Body of pancreas (tissue), 4 donors: ENCODE measurements around the gene PHETA2. TPM values are rescaled to one million over a fixed set of nuclear protein-coding genes. Genes with fewer than 3 reads are reported as not detected.
"Not testable (repeated sequence)": the region's sequence is repeated elsewhere in the genome, so short reads cannot be mapped to it uniquely, and the experiment has no call there.

ENCODE experiments used
- ATAC-seq: fragments of 150-250 bp; one replicate; pipeline ENCODE4 v1.9.1; 2016
- DNase-seq, 4 donors: peaks; one replicate each; pipeline ENCODE4 v3.0.0-alpha.2; 2019
- H3K27ac ChIP-seq, 4 donors: fragments of 200-600 bp; sonication (generic); 1 replicate in 3 of 4; 2 replicates in 1 of 4; pipeline versions ENCODE4 v1.5.1 to v1.6.1; 2016 to 2019; ENCODE audit warnings: mild to moderate bottlenecking in 1 of 4, mixed read lengths in 1 of 4, moderate library complexity in 1 of 4
- H3K27me3 ChIP-seq, 2 donors: fragments of 200-600 bp; sonication (generic); one replicate each; pipeline ENCODE4 v1.6.0; 2016; ENCODE audit warnings: mild to moderate bottlenecking in 1 of 2
- H3K36me3 ChIP-seq, 2 donors: fragments of 200-600 bp; sonication (generic); replicated peaks in 1 of 2; 2 replicates each; pipeline ENCODE4 v1.5.1; 2016; ENCODE audit warnings: low read depth in 2 of 2; ENCODE audit not compliant: insufficient read depth in 1 of 2
- H3K4me1 ChIP-seq: fragments of 200-600 bp; sonication (generic); one replicate; pipeline ENCODE4 v1.6.0; 2016
- H3K4me3 ChIP-seq, 2 donors: fragments of 200-600 bp; sonication (generic); 1 replicate in 1 of 2; 2 replicates in 1 of 2; pipeline ENCODE4 v1.5.1; 2016 to 2019
- H3K9me3 ChIP-seq, 3 donors: fragments of 200-600 bp; sonication (generic); 1 replicate in 2 of 3; 2 replicates in 1 of 3; pipeline ENCODE4 v1.5.1; 2016
- CTCF ChIP-seq, 7 experiments: fragments of 450-650 bp in 4 of 7; fragments of 200-600 bp in 3 of 7; sonication (generic) in 3 of 7; IDR thresholded peaks; one replicate each; pipeline ENCODE4 v1.5.1; 2016 to 2019; ENCODE audit warnings: antibody characterized with exemption in 7 of 7
- POLR2A ChIP-seq, 3 donors: fragments of 450-650 bp; IDR thresholded peaks; one replicate each; pipeline ENCODE4 v1.6.1; 2016; ENCODE audit warnings: antibody characterized with exemption in 3 of 3, mild to moderate bottlenecking in 2 of 3
- WGBS, 2 donors: methylation state at CpG; one replicate each; pipeline ENCODE4 v1.1.5; 2017; 5-methylcytosine and 5-hydroxymethylcytosine counted together
- intact Hi-C: fragments of 100-400 bp; cut with DNase I; formaldehyde crosslinking; loops from one replicate; pipeline ENCODE4 v1.15.1; 2023
- total RNA-seq, 2 donors: library from RNA; depleted of rRNA; stranded (reverse); fragments of >200 nt; gene quantifications; one replicate each; pipeline ENCODE4 v1.1.0, GENCODE V29; 2016

PHETA2 gene
- total RNA-seq, 2 donors from 2014 or later, result 9.2 to 12.2 TPM

GRCh38 chr22:42091455-42091782 lies 17.4 kb downstream of the PHETA2 start:
- Histone ChIP-seq H3K27me3 (no peaks in the 10 kb centered on the region), H3K36me3 (peaks cover 0 to 1% of the 10 kb centered on the region in 2 donors), H3K4me1 (peaks cover 20% of the 10 kb centered on the region), H3K4me3 (peak overlapping the region; percentile 19 to 21), H3K9me3 (no peaks in the 10 kb centered on the region), H3K27ac (peak overlapping the region; percentile 76 to 99 (median 90))
- TF ChIP-seq POLR2A (IDR thresholded peaks at IDR 0.05) (no peak), CTCF (IDR thresholded peaks at IDR 0.05) (no peak)
- intact Hi-C loops, result loop anchor here (10.0 kb wide), 1 partner anchor 343 kb away; the partner anchor contains the start of gene NFAM1
- WGBS, 2 donors, result 23 to 28% methylated on average over 7 of the region's 7 CpGs
- ATAC-seq (no peak), DNase-seq (no peak)

GRCh38 chr22:42101199-42101598 lies 27.2 kb downstream of the PHETA2 start:
- ATAC-seq, result no peak
- intact Hi-C loops, result no loop called here
- Histone ChIP-seq H3K4me3 (no peak overlapping the region), H3K9me3 (peaks cover 0 to 17% (median 0%) of the 10 kb centered on the region in 3 donors), H3K4me1 (no peaks in the 10 kb centered on the region), H3K36me3 (no peaks in the 10 kb centered on the region), H3K27ac (no peak overlapping the region), H3K27me3 (no peaks in the 10 kb centered on the region)
- no peak for DNase-seq
- WGBS, 2 donors, result 94 to 97% methylated on average over 3 of the region's 3 CpGs
- TF ChIP-seq CTCF (IDR thresholded peaks at IDR 0.05) (no peak), POLR2A (IDR thresholded peaks at IDR 0.05) (no peak)

- WGBS, 2 donors, result 90 to 93% methylated on average over 6 of the region's 6 CpGs
These were observed 30.3 kb downstream of the PHETA2 start for GRCh38 chr22:42104332-42104860.

GRCh38 chr22:42108848-42109247 lies 34.8 kb downstream of the PHETA2 start:
- Histone ChIP-seq H3K4me3 (no peak overlapping the region), H3K4me1 (no peaks in the 10 kb centered on the region), H3K9me3 (peaks cover 0 to 7% (median 0%) of the 10 kb centered on the region in 3 donors), H3K27ac (no peak overlapping the region), H3K27me3 (no peaks in the 10 kb centered on the region), H3K36me3 (no peaks in the 10 kb centered on the region)
- DNase-seq (no peak), ATAC-seq (no peak)
- WGBS, 2 donors, result 78 to 93% methylated on average over 18 of the region's 18 CpGs
- TF ChIP-seq POLR2A (IDR thresholded peaks at IDR 0.05) (no peak), CTCF (IDR thresholded peaks at IDR 0.05) (no peak)
- intact Hi-C loops, result no loop called here

More at GRCh38 chr22:42104332-42104860, 30.3 kb downstream of the PHETA2 start:
- H3K9me3 ChIP-seq, result peaks cover 0 to 17% (median 0%) of the 10 kb centered on the region in 3 donors
- DNase-seq, H3K4me3 ChIP-seq, H3K36me3 ChIP-seq, H3K27ac ChIP-seq, H3K4me1 ChIP-seq, H3K27me3 ChIP-seq, intact Hi-C loops, ATAC-seq: not testable (repeated sequence)

- WGBS, 2 donors, result 79 to 91% methylated on average over 4 of the region's 4 CpGs
- Histone ChIP-seq H3K9me3 (no peaks in the 10 kb centered on the region), H3K27me3 (no peaks in the 10 kb centered on the region), H3K4me1 (no peaks in the 10 kb centered on the region), H3K36me3 (no peaks in the 10 kb centered on the region), H3K4me3 (no peak overlapping the region), H3K27ac (no peak overlapping the region)
- no peak for ATAC-seq
- TF ChIP-seq CTCF (IDR thresholded peaks at IDR 0.05) (no peak), POLR2A (IDR thresholded peaks at IDR 0.05) (no peak)
- intact Hi-C loops, result no loop called here
- no peak for DNase-seq
These were observed 37.8 kb downstream of the PHETA2 start for GRCh38 chr22:42111798-42112197.
